Caco-2 (cell line): ENCODE measurements around the gene PTGER2. TPM values are rescaled to one million over a fixed set of nuclear protein-coding genes. Genes with fewer than 3 reads are reported as not detected.

Experiments
- BruUV-seq: library from RNA; stranded (reverse); fragments of 400-500 nt; replicated peaks from 2 replicates; lab custom pipeline; 2021; lab: Mats Ljungman, UMichigan
- CTCF ChIA-PET: fragments of 300-600 bp; sonication (Branson Sonifier 250); formaldehyde crosslinking; loops from one replicate; lab custom pipeline; 2022; ENCODE audit warnings: antibody characterized with exemption; lab: Charles Lee
- POLR2A ChIA-PET: fragments of 300-600 bp; sonication (Branson Sonifier 250); formaldehyde crosslinking; loops from one replicate; lab custom pipeline; 2022; ENCODE audit warnings: antibody characterized with exemption; lab: Charles Lee
- DNase-seq, 2 experiments: peaks; one replicate each; pipeline versions ENCODE4 v3.0.0 to v3.0.0-alpha.2; 2020 to 2022
- H3K27me3 ChIP-seq: replicated peaks from 2 replicates; pipeline ENCODE4 v1.6.0; 2011; ENCODE audit warnings: low read length; ENCODE audit not compliant: control insufficient read depth, insufficient read depth
- H3K36me3 ChIP-seq: 2 replicates; pipeline ENCODE4 v1.5.1; 2011; ENCODE audit warnings: low read length; ENCODE audit not compliant: control insufficient read depth, insufficient read depth
- H3K4me1 ChIP-seq: fragments of 250-450 bp; sonication (Bioruptor Pico); 2 replicates; pipeline ENCODE4 v1.5.1; 2020; ENCODE audit warnings: mild to moderate bottlenecking
- H3K4me3 ChIP-seq: 2 replicates; pipeline ENCODE4 v1.5.1; 2011; ENCODE audit warnings: low read depth, mild to moderate bottlenecking, control low read depth, low read length
- H3K9me3 ChIP-seq: fragments of 250-450 bp; sonication (Bioruptor Pico); 2 replicates; pipeline ENCODE4 v1.5.1; 2020; ENCODE audit warnings: mild to moderate bottlenecking, moderate library complexity
- H3K27ac Mint-ChIP-seq: one replicate; pipeline ENCODE4 v1.8.0; 2022; ENCODE audit warnings: mixed read lengths; ENCODE audit not compliant: unreplicated experiment
- H3K27me3 Mint-ChIP-seq: one replicate; pipeline ENCODE4 v1.8.0; 2022; ENCODE audit warnings: mixed read lengths; ENCODE audit not compliant: insufficient read depth, unreplicated experiment
- H3K36me3 Mint-ChIP-seq: one replicate; pipeline ENCODE4 v1.8.0; 2022; ENCODE audit warnings: mild to moderate bottlenecking, mixed read lengths; ENCODE audit not compliant: insufficient read depth, unreplicated experiment
- H3K4me1 Mint-ChIP-seq: one replicate; pipeline ENCODE4 v1.8.0; 2022; ENCODE audit warnings: low read depth, mixed read lengths; ENCODE audit not compliant: unreplicated experiment
- H3K4me3 Mint-ChIP-seq: one replicate; pipeline ENCODE4 v1.8.0; 2022; ENCODE audit warnings: mild to moderate bottlenecking, moderate library complexity, mixed read lengths; ENCODE audit not compliant: unreplicated experiment
- H3K9me3 Mint-ChIP-seq: one replicate; pipeline ENCODE4 v1.8.0; 2022; ENCODE audit warnings: mixed read lengths; ENCODE audit not compliant: unreplicated experiment
- CTCF ChIP-seq, 2 experiments: fragments of 200-600 bp in 1 of 2; IDR thresholded peaks; 1 replicate in 1 of 2; 2 replicates in 1 of 2; pipeline versions ENCODE4 v1.5.1 to v1.8.0; 2011 to 2022; ENCODE audit warnings: antibody characterized with exemption in 1 of 2, control low read depth in 1 of 2, inconsistent platforms in 1 of 2, low read depth in 1 of 2, low read length in 1 of 2, mild to moderate bottlenecking in 1 of 2, moderate library complexity in 1 of 2; ENCODE audit not compliant: insufficient read depth in 1 of 2, severe bottlenecking in 1 of 2, unreplicated experiment in 1 of 2
- intact Hi-C: fragments of 100-400 bp; cut with micrococcal nuclease; formaldehyde crosslinking; loops from one replicate; pipeline ENCODE4 v1.10.0; 2022; ENCODE audit not compliant: unreplicated experiment
- total RNA-seq: library from RNA; stranded (reverse); gene quantifications from 2 replicates; pipeline ENCODE4 v1.2.3, GENCODE V29; 2022

PTGER2 gene
- total RNA-seq, 1 experiment from 2014 or later = 0.27 TPM

DNA sequence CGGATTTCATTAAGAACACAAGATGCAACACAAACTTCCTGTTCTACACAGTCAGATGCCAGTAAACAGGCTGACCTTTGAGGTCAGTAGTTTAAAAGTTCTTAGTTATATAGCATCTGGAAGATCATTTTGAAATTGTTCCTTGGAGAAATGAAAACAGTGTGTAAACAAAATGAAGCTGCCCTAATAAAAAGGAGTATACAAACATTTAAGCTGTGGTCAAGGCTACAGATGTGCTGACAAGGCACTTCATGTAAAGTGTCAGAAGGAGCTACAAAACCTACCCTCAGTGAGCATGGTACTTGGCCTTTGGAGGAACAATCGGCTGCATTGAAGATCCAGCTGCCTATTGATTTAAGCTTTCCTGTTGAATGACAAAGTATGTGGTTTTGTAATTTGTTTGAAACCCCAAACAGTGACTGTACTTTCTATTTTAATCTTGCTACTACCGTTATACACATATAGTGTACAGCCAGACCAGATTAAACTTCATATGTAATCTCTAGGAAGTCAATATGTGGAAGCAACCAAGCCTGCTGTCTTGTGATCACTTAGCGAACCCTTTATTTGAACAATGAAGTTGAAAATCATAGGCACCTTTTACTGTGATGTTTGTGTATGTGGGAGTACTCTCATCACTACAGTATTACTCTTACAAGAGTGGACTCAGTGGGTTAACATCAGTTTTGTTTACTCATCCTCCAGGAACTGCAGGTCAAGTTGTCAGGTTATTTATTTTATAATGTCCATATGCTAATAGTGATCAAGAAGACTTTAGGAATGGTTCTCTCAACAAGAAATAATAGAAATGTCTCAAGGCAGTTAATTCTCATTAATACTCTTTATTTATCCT is 13.5 kb downstream of the PTGER2 start:
- H3K27me3 Mint-ChIP-seq = no peaks in the 10 kb centered on the region
- intact Hi-C loops = no loop called here
- Histone ChIP-seq H3K4me1 (no peaks in the 10 kb centered on the region), H3K4me3 (no peak overlapping the region), H3K27me3 (no peaks in the 10 kb centered on the region), H3K36me3 (no peaks in the 10 kb centered on the region), H3K9me3 (no peaks in the 10 kb centered on the region; the same call in 1 of the 2 replicates)
- no peak for TF ChIP-seq CTCF (IDR thresholded peaks at IDR 0.05; ENCODE audit: insufficient read depth in 1 of 2, low read depth in 1 of 2, low read length in 1 of 2, severe bottlenecking in 1 of 2, unreplicated experiment in 1 of 2)
- no peaks in the 10 kb centered on the region for H3K4me1 Mint-ChIP-seq
- ChIA-PET CTCF (interaction anchor here (0.6 kb wide), 1 partner anchor 225 kb away, joined by 3 read pairs; the partner anchor contains the start of gene TXNDC16), POLR2A (no interaction called here)
- H3K4me3 Mint-ChIP-seq = no peak overlapping the region
- H3K9me3 Mint-ChIP-seq = peaks cover 11% of the 10 kb centered on the region
- DNase-seq = no peak
- H3K27ac Mint-ChIP-seq = no peak overlapping the region
- no TSS peak for BruUV-seq
- H3K36me3 Mint-ChIP-seq = no peaks in the 10 kb centered on the region

GRCh38 chr14:52328276-52328675 is 14.2 kb downstream of the PTGER2 start:
- no peak overlapping the region for H3K4me3 ChIP-seq
- no peaks in the 10 kb centered on the region for H3K4me1 ChIP-seq
- H3K4me3 Mint-ChIP-seq = no peak overlapping the region
- no peaks in the 10 kb centered on the region for H3K36me3 Mint-ChIP-seq
- no peaks in the 10 kb centered on the region for H3K27me3 ChIP-seq
- DNase-seq = no peak
- no peak overlapping the region for H3K27ac Mint-ChIP-seq
- no peak for TF ChIP-seq CTCF (IDR thresholded peaks at IDR 0.05; ENCODE audit: insufficient read depth in 1 of 2, low read depth in 1 of 2, low read length in 1 of 2, severe bottlenecking in 1 of 2, unreplicated experiment in 1 of 2)
- H3K9me3 ChIP-seq = no peaks in the 10 kb centered on the region; the same call in 1 of the 2 replicates
- intact Hi-C loops = no loop called here
- no peaks in the 10 kb centered on the region for H3K4me1 Mint-ChIP-seq
- peaks cover 9% of the 10 kb centered on the region for H3K9me3 Mint-ChIP-seq
- CTCF ChIA-PET = no interaction called here
- POLR2A ChIA-PET = no interaction called here
- no peaks in the 10 kb centered on the region for H3K36me3 ChIP-seq
- no TSS peak for BruUV-seq
- H3K27me3 Mint-ChIP-seq = peaks cover 1% of the 10 kb centered on the region

DNA sequence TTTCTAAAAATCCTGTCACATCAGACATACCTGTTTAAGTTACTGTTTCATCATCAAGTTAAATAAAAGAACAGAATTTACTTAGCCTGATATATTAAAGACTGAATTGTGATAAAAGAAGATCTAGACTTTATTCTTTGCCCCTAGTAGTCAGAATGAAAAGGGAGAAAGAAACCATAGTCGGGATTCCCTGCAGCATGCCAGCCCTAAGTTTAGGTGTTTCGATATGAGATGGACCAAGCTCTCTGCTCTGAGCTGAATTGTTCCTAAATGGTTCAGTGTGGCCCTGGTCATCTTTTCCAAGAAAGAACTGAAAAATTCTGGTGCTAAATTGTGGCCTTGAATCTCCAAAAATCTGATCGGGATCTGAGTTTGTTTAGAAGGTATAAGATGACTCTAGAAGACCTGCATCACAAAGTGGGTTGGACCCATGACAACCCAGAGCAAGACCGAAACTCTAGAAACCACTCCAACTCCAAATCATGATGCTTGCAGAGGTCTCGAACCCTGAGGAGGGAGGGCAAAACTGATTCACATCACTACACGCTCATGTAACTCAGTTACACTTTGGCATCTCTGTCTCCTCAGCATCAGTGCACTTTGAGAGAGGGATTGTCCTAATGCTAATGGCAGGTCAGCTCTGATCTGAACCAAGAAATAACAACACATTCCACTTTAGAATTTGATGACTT is 15.7 kb downstream of the PTGER2 start:
- Mint-ChIP-seq H3K27me3 (peaks cover 3% of the 10 kb centered on the region), H3K4me1 (no peaks in the 10 kb centered on the region), H3K27ac (no peak overlapping the region), H3K9me3 (no peaks in the 10 kb centered on the region), H3K4me3 (no peak overlapping the region), H3K36me3 (no peaks in the 10 kb centered on the region)
- Histone ChIP-seq H3K36me3 (no peaks in the 10 kb centered on the region), H3K9me3 (no peaks in the 10 kb centered on the region; the same call in 1 of the 2 replicates), H3K4me1 (no peaks in the 10 kb centered on the region), H3K4me3 (no peak overlapping the region), H3K27me3 (no peaks in the 10 kb centered on the region)
- CTCF ChIA-PET = no interaction called here
- no TSS peak for BruUV-seq
- no peak for DNase-seq
- intact Hi-C loops = no loop called here
- POLR2A ChIA-PET = no interaction called here
- no peak for TF ChIP-seq CTCF (IDR thresholded peaks at IDR 0.05; ENCODE audit: insufficient read depth in 1 of 2, low read depth in 1 of 2, low read length in 1 of 2, severe bottlenecking in 1 of 2, unreplicated experiment in 1 of 2)
